GM12878 (cell line): Measurements from ENCODE around the gene RPS16. TPM values are rescaled to one million over a fixed set of nuclear protein-coding genes. Genes with fewer than 3 reads are reported as not detected.

ENCODE experiments used
- ASH2L ChIP-seq: fragments of 300-600, 200-600 bp; sonication (generic); IDR thresholded peaks from 2 replicates; pipeline ENCODE4 v1.6.1; 2017; ENCODE audit warnings: low read depth, mild to moderate bottlenecking, borderline replicate concordance
- DPF2 ChIP-seq: fragments of 450-650 bp; IDR thresholded peaks from 2 replicates; pipeline ENCODE4 v1.6.1; 2017; ENCODE audit warnings: mild to moderate bottlenecking
- EGR1 ChIP-seq, 2 experiments: IDR thresholded peaks; 1 replicate in 1 of 2; 2 replicates in 1 of 2; pipeline ENCODE4 v1.6.1; 2011 to 2012; ENCODE audit warnings: low read depth in 2 of 2, low read length in 2 of 2, borderline replicate concordance in 1 of 2, mild to moderate bottlenecking in 1 of 2, moderate library complexity in 1 of 2
- MTA2 ChIP-seq: fragments of 450-650 bp; IDR thresholded peaks from 2 replicates; pipeline ENCODE4 v1.6.1; 2016; ENCODE audit warnings: low read depth, mild to moderate bottlenecking, moderate library complexity
- NFXL1 ChIP-seq: fragments of 450-650 bp; IDR thresholded peaks from 2 replicates; pipeline ENCODE4 v1.6.1; 2017; ENCODE audit warnings: antibody characterized with exemption, mild to moderate bottlenecking, borderline replicate concordance
- NFYA ChIP-seq: IDR thresholded peaks from 2 replicates; pipeline ENCODE4 v1.6.1; 2011; ENCODE audit warnings: low read depth, mild to moderate bottlenecking, low read length, improper control_type of control experiment, borderline replicate concordance
- NR2F1 ChIP-seq: fragments of 450-650 bp; conservative IDR thresholded peaks from 2 replicates; pipeline ENCODE4 v1.6.1; 2017; ENCODE audit warnings: mild to moderate bottlenecking
- NRF1 ChIP-seq: conservative IDR thresholded peaks from 2 replicates; pipeline ENCODE4 v1.6.1; 2011; ENCODE audit warnings: mild to moderate bottlenecking, low read depth, low read length, improper control_type of control experiment
- PML ChIP-seq: IDR thresholded peaks from 2 replicates; pipeline ENCODE4 v1.6.1; 2012; ENCODE audit warnings: low read length, inconsistent platforms
- POU2F2 ChIP-seq: IDR thresholded peaks from 3 replicates; pipeline ENCODE4 v1.6.1; 2011; ENCODE audit warnings: low read depth, mild to moderate bottlenecking, low read length, borderline replicate concordance
- RCOR1 ChIP-seq: conservative IDR thresholded peaks from 2 replicates; pipeline ENCODE4 v1.6.1; 2012; ENCODE audit warnings: low read depth, low read length, improper control_type of control experiment
- RUNX3 ChIP-seq: IDR thresholded peaks from 2 replicates; pipeline ENCODE4 v1.6.1; 2012; ENCODE audit warnings: low read length, inconsistent platforms
- SIX5 ChIP-seq: IDR thresholded peaks from 2 replicates; pipeline ENCODE4 v1.6.1; 2011; ENCODE audit warnings: mild to moderate bottlenecking, low read depth, low read length, moderate library complexity; ENCODE audit not compliant: severe bottlenecking
- SMAD1 ChIP-seq: fragments of 450-650 bp; IDR thresholded peaks from 2 replicates; pipeline ENCODE4 v1.6.1; 2018; ENCODE audit warnings: mild to moderate bottlenecking, low read depth; ENCODE audit not compliant: partially characterized antibody
- SP1 ChIP-seq: IDR thresholded peaks from one replicate; pipeline ENCODE4 v1.6.1; 2011; ENCODE audit warnings: low read depth, low read length
- ZNF622 ChIP-seq: fragments of 450-650 bp; IDR thresholded peaks from 2 replicates; pipeline ENCODE4 v1.6.1; 2017; ENCODE audit warnings: mild to moderate bottlenecking, inconsistent platforms
- polyA plus RNA-seq, 11 experiments: library from polyadenylated mRNA; depleted of rRNA in 4 of 11; unstranded in 6 of 11; stranded (reverse) in 5 of 11; fragments of >200 nt; fragmentation: Nextera tagmentation in 4 of 11; fragmentation: Illumina TruSeq in 1 of 11; extraction: Ambion mirVana in 4 of 11; extraction: Trizol in 1 of 11; gene quantifications; 1 replicate in 1 of 11; 2 replicates in 10 of 11; pipeline versions ENCODE4 v1.2.1 to v1.2.3, GENCODE V29; 2011 to 2016; ENCODE audit warnings: inconsistent platforms in 2 of 11, missing spikeins in 2 of 11, low read depth in 1 of 11
- total RNA-seq, 4 experiments: library from RNA; depleted of rRNA in 3 of 4; stranded (reverse); fragments of >200 nt in 3 of 4; fragmentation: Illumina TruSeq in 1 of 4; extraction: Trizol in 1 of 4; gene quantifications; 2 replicates each; pipeline versions ENCODE4 v1.2.1 to v1.2.3, GENCODE V29; 2013 to 2021
- TF ChIP-seq, protein P1 (sequence below): fragments of 450-650 bp; IDR thresholded peaks from 2 replicates; pipeline ENCODE4 v1.6.1; 2017; ENCODE audit warnings: antibody characterized with exemption, mild to moderate bottlenecking, moderate library complexity
- TF ChIP-seq, protein P2 (sequence below): IDR thresholded peaks from 2 replicates; pipeline ENCODE4 v1.6.1; 2011; ENCODE audit warnings: borderline replicate concordance, low read depth, mild to moderate bottlenecking, moderate library complexity, mixed read lengths, low read length; ENCODE audit not compliant: insufficient read depth; ENCODE audit errors: extremely low read length
- TF ChIP-seq, protein P3 (sequence below): fragments of 450-650 bp; IDR thresholded peaks from 2 replicates; pipeline ENCODE4 v1.6.1; 2017; ENCODE audit warnings: low read depth, mild to moderate bottlenecking, moderate library complexity
- TF ChIP-seq, protein P4 (sequence below): fragments of 450-650 bp; formaldehyde crosslinking; IDR thresholded peaks from 2 replicates; pipeline ENCODE4 v1.5.0; 2022; ENCODE audit warnings: mild to moderate bottlenecking, missing genetic modification characterization

Gene RPS16
- total and polyA plus RNA-seq, 10 of the 15 experiments (the other 5 are each of a cell fraction or from before 2014, with no cell fraction given), result 148 to 4,810 (median 2,343) TPM

DNA sequence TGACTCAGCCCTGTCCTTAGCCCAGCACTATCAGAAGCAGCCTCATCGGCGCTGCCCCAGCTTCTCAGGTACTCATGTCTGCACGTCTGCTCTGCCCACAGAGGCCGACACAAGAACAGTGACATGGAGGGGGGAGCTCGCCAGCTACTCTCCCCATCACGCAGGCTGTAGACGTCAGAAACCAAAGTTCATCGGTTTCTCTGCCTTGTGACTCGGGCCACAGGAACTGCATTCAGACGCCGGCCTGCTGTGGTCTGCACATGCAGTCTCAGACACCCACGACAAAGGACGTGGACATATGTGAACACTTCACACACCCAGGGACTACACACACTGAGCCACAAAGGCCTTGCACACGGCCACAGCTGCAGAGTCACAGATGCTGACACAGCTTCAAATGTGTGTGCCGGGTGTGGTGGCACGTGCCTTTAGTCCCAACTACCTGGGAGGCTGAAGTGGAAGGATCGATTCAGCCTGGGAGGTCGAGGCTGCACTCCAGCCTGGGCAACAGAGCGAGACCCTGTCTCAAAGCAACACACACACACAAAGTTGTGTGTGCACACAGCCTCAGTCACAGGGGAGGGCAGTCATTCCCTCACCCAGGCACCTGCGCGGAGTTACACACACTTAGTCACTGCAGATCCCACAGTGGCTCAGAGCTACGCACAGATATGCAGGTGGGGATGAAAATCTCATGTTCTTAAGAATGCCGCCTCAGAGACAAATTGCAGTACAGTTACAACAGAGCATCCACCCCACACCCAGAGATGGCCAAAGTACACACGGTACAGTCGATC lies 34.0 kb downstream of the RPS16 start (continued):
- TF ChIP-seq RUNX3 (no peak), PML (no peak), EGR1 (IDR thresholded peaks at IDR 0.05; ENCODE audit: borderline replicate concordance in 1 of 2, low read depth in 2 of 2, low read length in 2 of 2) (no peak; a peak in 1 of 3 replicates), NFXL1 (no peak), RCOR1 (no peak; the same call in 1 of the 2 replicates), NR2F1 (peak; percentile 62), DPF2 (no peak; the same call in 1 of the 2 replicates), SIX5 (no peak), ASH2L (no peak), MTA2 (peak; percentile 79; the same call in 1 of the 2 replicates), SMAD1 (peak; percentile 91), SP1 (peak; percentile 32), ZNF622 (no peak), NRF1 (no peak), POU2F2 (peak; percentile 68; the same call in 1 of the 3 replicates), NFYA (no peak)
- TF ChIP-seq, protein P1, sequence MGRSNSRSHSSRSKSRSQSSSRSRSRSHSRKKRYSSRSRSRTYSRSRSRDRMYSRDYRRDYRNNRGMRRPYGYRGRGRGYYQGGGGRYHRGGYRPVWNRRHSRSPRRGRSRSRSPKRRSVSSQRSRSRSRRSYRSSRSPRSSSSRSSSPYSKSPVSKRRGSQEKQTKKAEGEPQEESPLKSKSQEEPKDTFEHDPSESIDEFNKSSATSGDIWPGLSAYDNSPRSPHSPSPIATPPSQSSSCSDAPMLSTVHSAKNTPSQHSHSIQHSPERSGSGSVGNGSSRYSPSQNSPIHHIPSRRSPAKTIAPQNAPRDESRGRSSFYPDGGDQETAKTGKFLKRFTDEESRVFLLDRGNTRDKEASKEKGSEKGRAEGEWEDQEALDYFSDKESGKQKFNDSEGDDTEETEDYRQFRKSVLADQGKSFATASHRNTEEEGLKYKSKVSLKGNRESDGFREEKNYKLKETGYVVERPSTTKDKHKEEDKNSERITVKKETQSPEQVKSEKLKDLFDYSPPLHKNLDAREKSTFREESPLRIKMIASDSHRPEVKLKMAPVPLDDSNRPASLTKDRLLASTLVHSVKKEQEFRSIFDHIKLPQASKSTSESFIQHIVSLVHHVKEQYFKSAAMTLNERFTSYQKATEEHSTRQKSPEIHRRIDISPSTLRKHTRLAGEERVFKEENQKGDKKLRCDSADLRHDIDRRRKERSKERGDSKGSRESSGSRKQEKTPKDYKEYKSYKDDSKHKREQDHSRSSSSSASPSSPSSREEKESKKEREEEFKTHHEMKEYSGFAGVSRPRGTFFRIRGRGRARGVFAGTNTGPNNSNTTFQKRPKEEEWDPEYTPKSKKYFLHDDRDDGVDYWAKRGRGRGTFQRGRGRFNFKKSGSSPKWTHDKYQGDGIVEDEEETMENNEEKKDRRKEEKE, result no peak
- TF ChIP-seq, protein P2, sequence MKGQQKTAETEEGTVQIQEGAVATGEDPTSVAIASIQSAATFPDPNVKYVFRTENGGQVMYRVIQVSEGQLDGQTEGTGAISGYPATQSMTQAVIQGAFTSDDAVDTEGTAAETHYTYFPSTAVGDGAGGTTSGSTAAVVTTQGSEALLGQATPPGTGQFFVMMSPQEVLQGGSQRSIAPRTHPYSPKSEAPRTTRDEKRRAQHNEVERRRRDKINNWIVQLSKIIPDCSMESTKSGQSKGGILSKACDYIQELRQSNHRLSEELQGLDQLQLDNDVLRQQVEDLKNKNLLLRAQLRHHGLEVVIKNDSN, result no peak
- TF ChIP-seq, protein P3, sequence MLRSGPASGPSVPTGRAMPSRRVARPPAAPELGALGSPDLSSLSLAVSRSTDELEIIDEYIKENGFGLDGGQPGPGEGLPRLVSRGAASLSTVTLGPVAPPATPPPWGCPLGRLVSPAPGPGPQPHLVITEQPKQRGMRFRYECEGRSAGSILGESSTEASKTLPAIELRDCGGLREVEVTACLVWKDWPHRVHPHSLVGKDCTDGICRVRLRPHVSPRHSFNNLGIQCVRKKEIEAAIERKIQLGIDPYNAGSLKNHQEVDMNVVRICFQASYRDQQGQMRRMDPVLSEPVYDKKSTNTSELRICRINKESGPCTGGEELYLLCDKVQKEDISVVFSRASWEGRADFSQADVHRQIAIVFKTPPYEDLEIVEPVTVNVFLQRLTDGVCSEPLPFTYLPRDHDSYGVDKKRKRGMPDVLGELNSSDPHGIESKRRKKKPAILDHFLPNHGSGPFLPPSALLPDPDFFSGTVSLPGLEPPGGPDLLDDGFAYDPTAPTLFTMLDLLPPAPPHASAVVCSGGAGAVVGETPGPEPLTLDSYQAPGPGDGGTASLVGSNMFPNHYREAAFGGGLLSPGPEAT, result peak; percentile 58; the same call in 1 of the 2 replicates
- TF ChIP-seq, protein P4, sequence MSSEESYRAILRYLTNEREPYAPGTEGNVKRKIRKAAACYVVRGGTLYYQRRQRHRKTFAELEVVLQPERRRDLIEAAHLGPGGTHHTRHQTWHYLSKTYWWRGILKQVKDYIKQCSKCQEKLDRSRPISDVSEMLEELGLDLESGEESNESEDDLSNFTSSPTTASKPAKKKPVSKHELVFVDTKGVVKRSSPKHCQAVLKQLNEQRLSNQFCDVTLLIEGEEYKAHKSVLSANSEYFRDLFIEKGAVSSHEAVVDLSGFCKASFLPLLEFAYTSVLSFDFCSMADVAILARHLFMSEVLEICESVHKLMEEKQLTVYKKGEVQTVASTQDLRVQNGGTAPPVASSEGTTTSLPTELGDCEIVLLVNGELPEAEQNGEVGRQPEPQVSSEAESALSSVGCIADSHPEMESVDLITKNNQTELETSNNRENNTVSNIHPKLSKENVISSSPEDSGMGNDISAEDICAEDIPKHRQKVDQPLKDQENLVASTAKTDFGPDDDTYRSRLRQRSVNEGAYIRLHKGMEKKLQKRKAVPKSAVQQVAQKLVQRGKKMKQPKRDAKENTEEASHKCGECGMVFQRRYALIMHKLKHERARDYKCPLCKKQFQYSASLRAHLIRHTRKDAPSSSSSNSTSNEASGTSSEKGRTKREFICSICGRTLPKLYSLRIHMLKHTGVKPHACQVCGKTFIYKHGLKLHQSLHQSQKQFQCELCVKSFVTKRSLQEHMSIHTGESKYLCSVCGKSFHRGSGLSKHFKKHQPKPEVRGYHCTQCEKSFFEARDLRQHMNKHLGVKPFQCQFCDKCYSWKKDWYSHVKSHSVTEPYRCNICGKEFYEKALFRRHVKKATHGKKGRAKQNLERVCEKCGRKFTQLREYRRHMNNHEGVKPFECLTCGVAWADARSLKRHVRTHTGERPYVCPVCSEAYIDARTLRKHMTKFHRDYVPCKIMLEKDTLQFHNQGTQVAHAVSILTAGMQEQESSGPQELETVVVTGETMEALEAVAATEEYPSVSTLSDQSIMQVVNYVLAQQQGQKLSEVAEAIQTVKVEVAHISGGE (CRISPR knock-in tag), result no peak
